ENCODE results near the gene GABRD. TPM values are rescaled to one million over a fixed set of nuclear protein-coding genes. Genes with fewer than 3 reads are reported as not detected.

GABRD gene
- total RNA-seq, 4 donors from 2014 or later: not detected

- DNase-seq (ENCODE audit: low spot score) (no peak), ATAC-seq (ENCODE audit: low FRiP score) (no peak)
- TF ChIP-seq, protein P1, sequence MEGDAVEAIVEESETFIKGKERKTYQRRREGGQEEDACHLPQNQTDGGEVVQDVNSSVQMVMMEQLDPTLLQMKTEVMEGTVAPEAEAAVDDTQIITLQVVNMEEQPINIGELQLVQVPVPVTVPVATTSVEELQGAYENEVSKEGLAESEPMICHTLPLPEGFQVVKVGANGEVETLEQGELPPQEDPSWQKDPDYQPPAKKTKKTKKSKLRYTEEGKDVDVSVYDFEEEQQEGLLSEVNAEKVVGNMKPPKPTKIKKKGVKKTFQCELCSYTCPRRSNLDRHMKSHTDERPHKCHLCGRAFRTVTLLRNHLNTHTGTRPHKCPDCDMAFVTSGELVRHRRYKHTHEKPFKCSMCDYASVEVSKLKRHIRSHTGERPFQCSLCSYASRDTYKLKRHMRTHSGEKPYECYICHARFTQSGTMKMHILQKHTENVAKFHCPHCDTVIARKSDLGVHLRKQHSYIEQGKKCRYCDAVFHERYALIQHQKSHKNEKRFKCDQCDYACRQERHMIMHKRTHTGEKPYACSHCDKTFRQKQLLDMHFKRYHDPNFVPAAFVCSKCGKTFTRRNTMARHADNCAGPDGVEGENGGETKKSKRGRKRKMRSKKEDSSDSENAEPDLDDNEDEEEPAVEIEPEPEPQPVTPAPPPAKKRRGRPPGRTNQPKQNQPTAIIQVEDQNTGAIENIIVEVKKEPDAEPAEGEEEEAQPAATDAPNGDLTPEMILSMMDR (IDR thresholded peaks at IDR 0.05): no peak
These were observed 28.0 kb downstream of the GABRD start for GRCh38 chr1:2046953-2047748.

- TF ChIP-seq, protein P1 (IDR thresholded peaks at IDR 0.05): no peak
- ATAC-seq (ENCODE audit: low FRiP score) (no peak), DNase-seq (ENCODE audit: low spot score) (no peak)
These were observed 28.9 kb downstream of the GABRD start for GRCh38 chr1:2047749-2048729.

- ATAC-seq (ENCODE audit: low FRiP score): no peak
- no peak for DNase-seq (ENCODE audit: low spot score)
- TF ChIP-seq, protein P1 (IDR thresholded peaks at IDR 0.05): no peak
These were observed 30.1 kb downstream of the GABRD start for GRCh38 chr1:2049225-2049717.

GRCh38 chr1:2049718-2050431 lies 30.7 kb downstream of the GABRD start, which contains the start of gene PRKCZ:
TSS of gene PRKCZ (plus strand) at chr1:2050411. CDS start at chr1:2050631, 220 bp downstream.
- ATAC-seq (ENCODE audit: low FRiP score): peak; percentile 90
- TF ChIP-seq, protein P1 (IDR thresholded peaks at IDR 0.05): no peak
- peak; percentile 50 for DNase-seq (ENCODE audit: low spot score)

GRCh38 chr1:2050461-2050792 lies 31.3 kb downstream of the GABRD start:
- ATAC-seq (ENCODE audit: low FRiP score) (peak; percentile 38), DNase-seq (ENCODE audit: low spot score) (no peak)
- TF ChIP-seq, protein P1 (IDR thresholded peaks at IDR 0.05): no peak

DNA sequence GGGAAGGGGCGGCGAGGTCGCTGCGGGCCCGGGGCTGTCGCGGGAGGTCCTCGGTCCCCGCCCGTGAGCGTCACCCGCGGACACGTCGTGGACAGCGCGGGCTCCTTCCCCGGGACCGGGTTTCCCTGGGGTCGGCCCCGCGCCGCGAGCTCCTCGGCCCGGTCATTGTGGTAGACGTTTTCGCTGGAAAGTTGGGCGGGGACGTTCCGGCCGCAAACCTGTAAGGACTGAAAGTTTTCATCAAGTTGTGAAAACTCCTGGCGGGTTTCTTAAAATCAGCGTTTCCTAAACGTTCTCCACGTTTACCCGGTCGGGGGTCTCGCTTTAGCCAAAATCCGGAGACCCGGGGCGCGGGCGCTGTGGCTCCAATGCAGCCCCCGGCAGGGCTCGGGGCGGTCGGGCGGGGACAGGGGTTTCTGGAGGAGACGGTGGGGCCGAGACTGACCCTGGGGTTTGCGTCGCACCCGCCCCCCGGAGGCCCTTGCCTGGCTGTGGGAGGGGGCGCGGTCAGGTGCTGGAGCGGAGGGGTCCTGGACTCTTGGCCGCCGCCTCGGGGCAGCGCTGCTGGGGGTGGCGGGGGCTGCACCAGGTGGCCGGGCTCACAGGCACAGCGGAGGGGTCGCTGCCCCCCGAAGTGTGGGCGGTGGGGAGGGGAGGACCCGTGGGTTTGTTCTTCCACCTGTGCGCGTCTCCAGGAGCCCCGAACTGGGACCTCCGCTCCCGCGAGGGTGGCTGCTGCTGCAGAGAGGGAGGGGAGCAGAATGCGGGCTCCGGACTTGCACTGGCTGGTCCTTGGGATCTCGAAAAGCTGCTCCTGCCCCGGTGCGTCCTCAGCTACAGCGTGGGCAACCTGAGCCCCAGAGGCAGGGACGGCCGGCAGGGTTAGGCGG lies 31.9 kb downstream of the GABRD start:
- TF ChIP-seq, protein P1 (IDR thresholded peaks at IDR 0.05): no peak
- no peak for ATAC-seq (ENCODE audit: low FRiP score)
- no peak for DNase-seq (ENCODE audit: low spot score)

Measured in omental fat pad (tissue), 4 donors.